GM18951 (cell line): ENCODE results near the gene APEH.

Experiments
- POLR2A ChIP-seq: IDR thresholded peaks from 4 replicates; pipeline ENCODE4 v1.6.1; 2011; ENCODE audit warnings: mild to moderate bottlenecking; ENCODE audit not compliant: insufficient read length, insufficient read depth; ENCODE audit errors: extremely low read depth
- in situ Hi-C: fragments of 300-500 bp; cut with MboI; formaldehyde crosslinking; loops from one replicate; pipeline ENCODE4 v1.12.0; 2022; ENCODE audit warnings: low sequenced_read_pairs, mixed read lengths, inconsistent platforms; ENCODE audit not compliant: unreplicated experiment

APEH gene

DNA sequence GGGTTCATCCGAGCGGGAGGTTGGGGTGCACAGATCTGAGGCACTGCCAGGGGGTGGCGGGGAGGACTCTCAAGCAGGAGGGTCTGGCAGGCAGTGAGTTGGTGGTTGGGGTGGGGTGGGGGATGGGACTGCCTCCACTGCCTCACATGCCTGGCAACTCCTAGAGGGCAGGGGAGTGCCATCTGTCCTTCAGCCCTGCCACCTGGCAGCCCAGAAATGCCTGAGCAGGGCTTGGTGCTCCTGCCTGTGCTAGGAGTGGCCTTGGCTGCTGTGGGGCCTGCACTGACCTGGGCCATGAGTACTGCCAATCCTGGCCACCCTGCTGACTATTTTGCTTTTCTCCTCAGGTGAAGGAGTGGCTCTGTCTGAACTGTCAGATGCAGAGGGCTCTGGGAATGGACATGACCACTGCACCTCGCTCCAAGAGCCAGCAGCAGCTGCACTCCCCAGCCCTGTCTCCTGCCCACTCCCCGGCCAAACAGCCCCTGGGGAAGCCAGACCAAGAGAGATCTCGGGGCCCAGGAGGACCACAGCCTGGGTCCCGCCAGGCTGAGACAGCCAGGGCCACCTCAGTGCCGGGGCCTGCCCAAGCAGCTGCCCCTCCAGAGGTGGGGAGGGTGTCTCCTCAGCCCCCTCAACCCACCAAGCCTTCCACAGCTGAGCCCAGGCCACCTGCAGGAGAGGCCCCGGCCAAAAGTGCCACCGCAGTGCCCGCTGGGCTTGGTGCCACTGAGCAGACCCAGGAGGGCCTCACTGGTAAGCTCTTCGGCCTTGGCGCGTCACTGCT, 32.0 kb upstream of the APEH start:
- TF ChIP-seq POLR2A = no peak
- in situ Hi-C loops = no loop called here

DNA sequence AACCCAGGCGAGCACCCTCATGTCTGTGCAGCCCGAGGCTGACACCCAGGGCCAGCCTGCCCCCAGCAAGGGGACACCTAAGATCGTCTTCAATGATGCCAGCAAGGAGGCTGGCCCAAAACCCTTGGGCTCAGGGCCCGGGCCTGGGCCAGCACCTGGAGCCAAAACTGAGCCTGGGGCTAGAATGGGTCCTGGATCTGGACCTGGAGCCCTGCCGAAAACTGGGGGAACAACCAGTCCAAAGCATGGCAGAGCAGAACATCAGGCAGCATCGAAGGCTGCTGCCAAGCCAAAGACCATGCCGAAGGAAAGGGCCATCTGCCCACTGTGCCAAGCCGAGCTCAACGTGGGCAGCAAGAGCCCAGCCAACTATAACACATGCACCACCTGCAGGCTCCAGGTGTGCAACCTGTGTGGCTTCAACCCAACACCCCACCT, 31.4 kb upstream of the APEH start:
- in situ Hi-C loops = no loop called here
- no peak for TF ChIP-seq POLR2A

DNA sequence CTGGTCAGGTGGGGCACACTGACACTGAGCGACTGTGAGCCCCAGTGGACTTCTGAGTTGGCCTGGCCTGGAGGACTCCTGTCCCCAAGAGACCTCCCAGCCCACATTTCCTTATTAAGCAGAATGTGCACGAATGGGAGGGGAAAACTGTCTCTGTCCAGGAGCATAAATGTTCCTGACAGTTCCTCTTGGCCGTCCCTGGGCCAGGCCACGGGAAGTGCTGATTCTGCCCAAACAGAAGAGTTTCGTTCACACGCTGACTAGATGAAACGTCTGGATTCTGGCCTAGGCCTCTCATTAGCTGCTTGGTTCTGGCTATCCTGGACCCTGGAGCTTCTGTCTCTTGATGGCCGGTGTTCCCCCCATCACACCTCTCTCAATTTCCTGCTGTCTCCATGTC, 29.5 kb upstream of the APEH start:
- in situ Hi-C loops = no loop called here
- TF ChIP-seq POLR2A = no peak

DNA sequence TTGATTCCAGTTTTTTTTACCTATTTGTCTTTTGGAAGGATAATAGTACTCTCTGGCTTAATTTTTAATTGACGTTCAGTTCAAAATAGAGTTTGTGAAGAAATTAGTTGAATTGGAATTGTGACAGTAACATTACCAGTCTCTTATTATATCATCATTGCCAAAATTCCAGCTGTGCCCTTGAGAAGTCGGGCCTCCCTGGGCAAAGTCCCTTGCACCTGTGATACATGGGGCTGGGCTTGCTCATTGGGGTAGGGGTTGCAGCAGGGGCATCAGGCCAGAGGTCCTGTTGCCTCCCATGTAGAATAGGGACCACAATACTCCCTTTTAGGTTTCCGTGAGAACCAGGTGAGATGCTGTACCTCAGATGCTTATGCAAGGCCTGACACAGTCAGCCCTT, 27.9 kb upstream of the APEH start:
- TF ChIP-seq POLR2A = no peak
- in situ Hi-C loops = no loop called here

DNA sequence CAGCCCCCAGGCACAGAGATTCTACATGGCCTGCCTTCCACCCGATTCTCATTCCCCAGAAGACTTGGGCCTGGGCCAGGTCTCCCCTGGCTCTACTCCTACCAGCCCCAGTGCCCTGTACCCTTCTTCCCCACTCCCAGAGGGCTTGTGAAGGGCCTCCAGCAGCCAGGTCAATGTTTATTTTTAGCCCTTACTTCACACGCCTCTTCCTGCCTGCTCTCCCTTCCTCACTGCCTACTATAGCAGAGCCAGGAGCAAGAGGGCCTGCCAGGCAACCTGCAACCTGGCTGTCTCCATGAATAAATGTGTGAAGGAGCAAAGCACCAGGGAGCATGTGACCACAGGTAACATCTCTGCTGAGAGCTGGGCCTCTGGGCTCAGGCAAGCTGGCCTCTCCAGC, 26.4 kb upstream of the APEH start:
- in situ Hi-C loops = no loop called here

DNA sequence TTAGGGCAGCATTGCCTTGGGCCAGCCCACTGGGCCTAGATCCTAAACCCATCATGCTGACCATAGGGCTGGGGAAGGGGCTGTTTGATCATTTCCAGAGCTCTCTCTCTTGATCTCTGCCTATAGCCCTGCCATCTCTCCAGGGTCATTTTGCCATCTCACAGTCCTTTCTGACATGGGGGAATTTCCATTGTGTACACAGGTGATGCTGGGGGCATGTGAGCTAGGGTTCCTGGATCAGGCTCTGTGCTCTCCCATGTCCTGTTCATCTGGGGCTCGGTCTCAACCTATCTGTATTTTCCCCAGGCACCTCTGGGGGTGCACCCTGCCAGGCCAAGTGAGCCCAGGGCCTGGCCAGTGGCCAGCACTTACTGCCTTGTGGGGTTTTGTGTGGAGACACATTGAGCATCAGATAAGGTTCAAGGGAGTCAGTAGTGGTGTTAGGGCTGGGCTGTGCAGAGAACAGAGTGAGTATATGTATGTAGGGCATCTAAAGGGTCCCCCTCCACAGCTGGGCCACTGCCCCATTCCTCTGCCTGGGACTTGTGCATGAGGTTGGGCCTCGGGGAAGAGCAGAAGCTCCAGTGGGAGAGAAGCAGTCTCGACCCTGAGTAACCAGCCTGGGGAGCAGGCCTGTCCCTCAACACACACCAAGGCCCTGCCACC, 25.7 kb upstream of the APEH start:
- no peak for TF ChIP-seq POLR2A
- in situ Hi-C loops = no loop called here

More for the DNA sequence above, 26.4 kb upstream of the APEH start:
- TF ChIP-seq POLR2A = no peak

DNA sequence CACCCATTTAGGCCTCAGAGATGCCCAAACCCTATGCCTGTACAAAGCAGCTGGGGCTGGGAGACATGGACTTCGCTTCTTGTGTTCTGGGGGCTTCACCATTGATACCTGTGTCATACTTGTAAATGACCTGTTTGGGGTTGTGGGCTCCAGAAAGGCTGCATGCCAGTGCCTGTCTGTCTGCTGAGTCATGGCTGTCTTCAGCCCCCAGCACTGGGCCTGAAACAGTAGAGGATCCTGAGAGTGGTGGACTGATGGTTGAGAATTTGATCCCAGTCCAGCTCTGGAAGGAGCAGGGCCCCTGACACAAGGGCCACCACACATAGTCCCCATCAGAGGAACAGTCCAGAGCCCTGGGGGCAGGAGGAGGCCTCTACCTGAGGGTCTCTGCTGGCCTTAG, 24.6 kb upstream of the APEH start:
- in situ Hi-C loops = no loop called here
- no peak for TF ChIP-seq POLR2A

DNA sequence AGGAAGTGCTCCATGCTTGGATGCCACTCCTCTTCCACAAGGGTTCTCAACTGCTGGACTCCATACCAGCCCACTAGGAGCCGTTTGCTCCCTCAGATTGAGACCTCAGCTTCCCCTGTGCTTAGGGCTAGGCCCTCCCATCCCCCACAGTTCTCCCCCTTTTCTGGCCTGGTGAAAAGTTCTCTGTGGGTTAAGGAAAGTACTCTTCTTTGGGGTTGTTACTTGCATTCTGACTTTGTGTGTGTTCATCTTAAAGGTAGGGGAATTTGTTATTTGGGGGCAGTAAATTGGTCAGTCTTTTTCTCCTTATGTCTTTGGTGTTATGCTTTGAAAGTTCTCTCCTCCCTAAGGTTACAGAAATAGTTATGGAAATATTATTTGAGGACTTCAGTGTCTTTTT, 24.0 kb upstream of the APEH start:
- in situ Hi-C loops = no loop called here

DNA sequence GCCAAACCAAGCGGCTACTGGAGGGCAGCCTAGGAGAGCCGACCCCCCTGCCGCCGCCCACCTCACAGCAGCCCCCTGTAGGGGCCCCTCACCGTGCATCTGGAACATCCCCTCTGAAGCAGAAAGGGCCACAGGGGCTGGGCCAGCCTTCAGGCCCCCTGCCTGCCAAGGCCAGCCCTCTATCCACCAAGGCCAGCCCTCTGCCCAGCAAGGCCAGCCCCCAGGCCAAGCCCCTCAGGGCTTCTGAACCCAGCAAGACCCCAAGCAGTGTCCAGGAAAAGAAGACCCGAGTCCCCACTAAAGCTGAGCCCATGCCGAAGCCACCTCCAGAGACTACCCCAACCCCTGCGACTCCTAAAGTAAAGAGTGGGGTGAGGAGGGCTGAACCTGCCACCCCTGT, 23.5 kb upstream of the APEH start:
- no peak for TF ChIP-seq POLR2A
- in situ Hi-C loops = no loop called here

More for the DNA sequence above, 24.0 kb upstream of the APEH start:
- TF ChIP-seq POLR2A = no peak

DNA sequence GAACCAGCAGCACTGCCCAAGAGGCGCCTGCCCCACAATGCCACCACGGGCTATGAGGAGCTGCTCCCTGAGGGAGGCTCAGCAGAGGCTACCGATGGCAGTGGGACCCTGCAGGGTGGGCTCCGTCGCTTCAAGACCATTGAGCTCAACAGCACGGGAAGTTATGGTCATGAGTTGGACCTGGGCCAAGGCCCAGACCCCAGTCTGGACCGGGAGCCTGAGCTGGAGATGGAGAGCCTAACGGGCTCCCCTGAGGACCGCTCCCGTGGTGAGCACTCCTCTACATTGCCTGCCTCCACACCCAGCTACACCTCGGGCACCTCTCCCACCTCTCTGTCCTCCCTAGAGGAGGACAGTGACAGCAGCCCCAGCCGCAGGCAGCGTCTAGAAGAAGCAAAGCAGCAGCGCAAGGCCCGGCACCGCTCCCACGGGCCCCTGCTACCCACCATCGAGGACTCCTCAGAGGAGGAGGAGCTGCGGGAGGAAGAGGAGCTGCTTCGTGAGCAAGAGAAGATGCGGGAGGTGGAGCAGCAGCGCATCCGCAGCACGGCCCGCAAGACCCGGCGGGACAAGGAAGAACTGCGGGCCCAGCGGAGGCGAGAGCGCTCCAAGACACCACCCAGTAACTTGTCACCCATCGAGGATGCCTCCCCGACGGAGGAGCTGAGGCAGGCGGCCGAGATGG, 21.8 kb upstream of the APEH start:
- no peak for TF ChIP-seq POLR2A
- in situ Hi-C loops = no loop called here

DNA sequence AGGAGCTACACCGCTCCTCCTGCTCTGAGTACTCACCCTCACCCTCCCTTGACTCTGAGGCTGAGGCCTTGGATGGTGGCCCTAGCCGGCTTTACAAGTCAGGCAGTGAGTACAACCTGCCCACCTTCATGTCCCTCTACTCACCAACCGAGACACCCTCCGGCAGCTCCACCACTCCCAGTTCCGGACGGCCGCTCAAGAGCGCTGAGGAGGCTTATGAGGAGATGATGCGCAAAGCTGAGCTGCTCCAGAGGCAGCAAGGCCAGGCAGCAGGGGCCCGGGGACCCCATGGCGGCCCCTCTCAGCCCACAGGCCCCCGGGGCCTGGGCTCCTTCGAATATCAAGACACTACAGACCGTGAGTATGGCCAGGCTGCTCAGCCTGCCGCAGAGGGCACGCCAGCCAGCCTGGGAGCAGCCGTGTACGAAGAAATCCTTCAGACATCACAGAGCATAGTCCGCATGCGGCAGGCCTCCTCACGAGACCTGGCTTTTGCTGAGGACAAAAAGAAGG, 21.2 kb upstream of the APEH start:
- in situ Hi-C loops = no loop called here
- no peak for TF ChIP-seq POLR2A

DNA sequence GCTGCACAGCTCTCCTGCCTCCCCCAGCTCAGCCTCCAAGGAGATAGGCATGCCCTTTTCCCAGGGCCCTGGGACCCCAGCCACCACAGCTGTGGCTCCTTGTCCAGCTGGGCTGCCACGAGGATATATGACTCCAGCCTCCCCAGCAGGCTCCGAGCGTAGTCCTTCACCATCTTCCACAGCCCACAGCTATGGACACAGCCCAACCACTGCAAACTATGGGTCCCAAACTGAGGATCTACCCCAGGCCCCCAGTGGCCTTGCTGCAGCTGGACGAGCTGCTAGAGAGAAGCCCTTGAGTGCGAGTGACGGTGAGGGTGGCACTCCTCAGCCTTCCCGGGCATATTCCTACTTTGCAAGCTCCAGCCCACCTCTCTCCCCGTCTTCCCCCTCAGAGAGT, 20.5 kb upstream of the APEH start:
- no peak for TF ChIP-seq POLR2A
- in situ Hi-C loops = no loop called here

DNA sequence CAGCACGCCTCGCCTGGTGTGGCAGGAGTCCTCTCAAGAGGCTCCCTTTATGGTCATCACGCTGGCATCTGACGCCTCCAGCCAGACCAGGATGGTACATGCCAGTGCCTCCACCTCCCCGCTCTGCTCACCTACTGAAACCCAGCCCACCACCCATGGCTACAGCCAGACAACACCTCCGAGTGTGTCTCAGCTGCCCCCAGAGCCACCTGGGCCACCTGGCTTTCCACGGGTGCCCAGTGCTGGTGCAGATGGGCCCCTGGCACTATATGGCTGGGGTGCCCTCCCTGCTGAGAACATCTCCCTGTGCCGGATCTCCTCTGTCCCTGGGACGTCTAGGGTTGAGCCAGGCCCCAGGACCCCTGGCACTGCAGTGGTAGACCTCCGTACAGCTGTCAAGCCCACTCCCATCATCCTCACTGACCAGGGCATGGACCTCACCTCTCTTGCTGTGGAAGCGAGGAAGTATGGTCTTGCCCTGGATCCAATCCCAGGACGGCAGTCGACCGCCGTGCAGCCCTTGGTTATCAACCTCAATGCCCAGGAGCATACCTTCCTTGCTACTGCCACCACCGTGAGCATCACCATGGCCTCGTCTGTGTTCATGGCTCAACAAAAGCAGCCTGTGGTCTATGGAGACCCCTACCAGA, 19.9 kb upstream of the APEH start:
- TF ChIP-seq POLR2A = no peak
- in situ Hi-C loops = no loop called here
